ENCODE measurements around the gene SLC5A10. TPM values are rescaled to one million over a fixed set of nuclear protein-coding genes. Genes with fewer than 3 reads are reported as not detected.

Gene SLC5A10
- total and polyA plus RNA-seq, 9 donors = 0.05 to 0.38 (median 0.15) TPM; not detected in 5

DNA sequence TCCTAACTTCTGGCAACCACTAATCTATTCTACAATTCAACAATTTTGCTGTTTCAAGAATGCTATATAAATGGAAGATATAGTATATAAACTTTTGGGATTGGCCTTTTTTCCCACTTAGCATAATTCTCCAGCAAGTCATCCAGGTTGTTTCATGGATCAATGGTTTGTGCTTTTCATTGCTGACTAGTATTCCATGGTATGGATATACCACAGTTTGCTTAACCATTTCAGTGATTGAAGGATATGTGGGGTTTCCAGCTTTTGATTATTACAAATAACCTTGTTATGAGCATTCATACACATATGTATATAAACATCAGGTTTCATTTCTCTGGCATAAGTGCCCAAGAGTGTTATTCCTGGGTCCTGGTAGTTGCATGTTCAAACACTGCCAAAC lies 54.7 kb downstream of the SLC5A10 start:
- TF ChIP-seq, protein P1, sequence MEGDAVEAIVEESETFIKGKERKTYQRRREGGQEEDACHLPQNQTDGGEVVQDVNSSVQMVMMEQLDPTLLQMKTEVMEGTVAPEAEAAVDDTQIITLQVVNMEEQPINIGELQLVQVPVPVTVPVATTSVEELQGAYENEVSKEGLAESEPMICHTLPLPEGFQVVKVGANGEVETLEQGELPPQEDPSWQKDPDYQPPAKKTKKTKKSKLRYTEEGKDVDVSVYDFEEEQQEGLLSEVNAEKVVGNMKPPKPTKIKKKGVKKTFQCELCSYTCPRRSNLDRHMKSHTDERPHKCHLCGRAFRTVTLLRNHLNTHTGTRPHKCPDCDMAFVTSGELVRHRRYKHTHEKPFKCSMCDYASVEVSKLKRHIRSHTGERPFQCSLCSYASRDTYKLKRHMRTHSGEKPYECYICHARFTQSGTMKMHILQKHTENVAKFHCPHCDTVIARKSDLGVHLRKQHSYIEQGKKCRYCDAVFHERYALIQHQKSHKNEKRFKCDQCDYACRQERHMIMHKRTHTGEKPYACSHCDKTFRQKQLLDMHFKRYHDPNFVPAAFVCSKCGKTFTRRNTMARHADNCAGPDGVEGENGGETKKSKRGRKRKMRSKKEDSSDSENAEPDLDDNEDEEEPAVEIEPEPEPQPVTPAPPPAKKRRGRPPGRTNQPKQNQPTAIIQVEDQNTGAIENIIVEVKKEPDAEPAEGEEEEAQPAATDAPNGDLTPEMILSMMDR (IDR thresholded peaks at IDR 0.05) = no peak
- TF ChIP-seq POLR2A (IDR thresholded peaks at IDR 0.05) (no peak), EP300 (IDR thresholded peaks at IDR 0.05) (no peak)
- Histone ChIP-seq H3K9me3 (no peaks in the 10 kb centered on the region), H3K36me3 (no peaks in the 10 kb centered on the region), H3K27ac (no peak overlapping the region), H3K4me1 (ENCODE audit: insufficient read depth) (no peaks in the 10 kb centered on the region), H3K4me3 (no peak overlapping the region), H3K27me3 (no peaks in the 10 kb centered on the region)
- intact Hi-C loops (cut with DNase I) = no loop called here
- no peak for DNase-seq

DNA sequence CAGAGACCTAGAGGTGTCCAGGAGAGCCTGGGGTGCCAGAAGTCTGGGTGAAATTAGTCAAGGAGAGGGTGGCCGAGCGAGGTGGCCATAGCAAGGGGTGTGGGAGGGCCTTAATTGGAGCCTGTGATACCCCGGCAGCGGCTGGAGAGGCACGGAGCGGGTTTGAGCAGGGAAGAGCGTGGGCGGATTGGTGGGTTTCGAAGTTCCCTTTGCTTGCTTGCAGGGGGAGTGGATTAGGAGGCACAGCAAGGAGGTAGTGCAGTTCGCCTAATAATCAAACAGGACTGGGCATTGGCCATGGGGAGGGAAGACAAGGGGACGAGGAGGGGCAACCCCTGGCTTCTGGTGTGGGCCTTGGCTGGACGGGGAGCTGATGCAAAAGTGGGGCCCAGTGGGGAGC lies 58.0 kb downstream of the SLC5A10 start:
- Histone ChIP-seq H3K9me3 (no peaks in the 10 kb centered on the region), H3K27me3 (no peaks in the 10 kb centered on the region), H3K36me3 (no peaks in the 10 kb centered on the region), H3K4me3 (no peak overlapping the region), H3K27ac (no peak overlapping the region), H3K4me1 (ENCODE audit: insufficient read depth) (no peaks in the 10 kb centered on the region)
- no peak for DNase-seq
- intact Hi-C loops (cut with DNase I) = no loop called here
- TF ChIP-seq POLR2A (IDR thresholded peaks at IDR 0.05) (no peak), EP300 (IDR thresholded peaks at IDR 0.05) (no peak)
- TF ChIP-seq, protein P1 (IDR thresholded peaks at IDR 0.05) = no peak
- 89 to 94% (median 92%) methylated on average over 12 of the region's 12 CpGs for WGBS, 3 donors

DNA sequence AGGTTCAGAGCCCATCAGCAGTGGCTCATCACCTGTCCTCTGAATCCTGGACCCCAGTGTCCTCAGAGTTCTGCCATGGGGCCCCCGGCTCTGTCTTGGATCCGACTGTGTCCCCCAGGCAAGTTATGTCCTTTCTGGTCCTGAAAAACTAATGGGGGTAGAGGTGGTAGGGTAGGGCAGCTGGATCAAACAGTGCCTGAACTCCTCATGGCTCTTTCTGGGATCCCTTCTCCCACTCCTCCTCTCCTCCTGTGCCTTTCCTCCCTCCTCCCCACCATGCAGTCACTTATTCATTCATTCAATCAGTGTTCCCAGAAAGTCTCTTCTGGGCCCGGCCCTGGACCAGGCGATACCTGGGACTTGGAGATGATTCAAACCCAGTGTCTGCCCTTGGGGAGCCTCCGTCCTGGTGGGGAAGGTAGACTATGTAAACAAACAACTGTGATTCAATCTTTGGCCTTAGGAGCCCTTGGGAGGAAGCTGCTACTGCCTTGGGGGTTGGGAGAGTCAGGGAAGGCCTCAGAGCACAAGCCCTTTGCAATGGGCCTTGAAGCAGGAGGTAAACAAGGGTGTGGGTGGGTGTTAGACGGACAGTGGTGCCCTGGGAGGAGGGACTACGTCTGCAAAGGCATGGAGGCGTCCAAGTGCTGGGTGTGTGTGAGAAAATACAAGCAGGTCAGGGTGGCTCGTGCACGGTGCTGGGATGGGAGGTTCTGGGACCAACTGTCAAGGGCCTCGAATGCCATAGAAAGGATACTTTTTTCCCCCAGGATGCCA lies 59.0 kb downstream of the SLC5A10 start:
- Histone ChIP-seq H3K27me3 (no peaks in the 10 kb centered on the region), H3K4me3 (no peak overlapping the region), H3K36me3 (no peaks in the 10 kb centered on the region), H3K27ac (no peak overlapping the region), H3K4me1 (ENCODE audit: insufficient read depth) (no peaks in the 10 kb centered on the region), H3K9me3 (no peaks in the 10 kb centered on the region)
- DNase-seq = no peak
- 54 to 67% (median 65%) methylated on average over 11 of the region's 11 CpGs for WGBS, 3 donors
- no peak for TF ChIP-seq POLR2A (IDR thresholded peaks at IDR 0.05)
- no peak for TF ChIP-seq EP300 (IDR thresholded peaks at IDR 0.05)
- TF ChIP-seq, protein P1 (IDR thresholded peaks at IDR 0.05) = no peak
- intact Hi-C loops (cut with DNase I) = no loop called here

DNA sequence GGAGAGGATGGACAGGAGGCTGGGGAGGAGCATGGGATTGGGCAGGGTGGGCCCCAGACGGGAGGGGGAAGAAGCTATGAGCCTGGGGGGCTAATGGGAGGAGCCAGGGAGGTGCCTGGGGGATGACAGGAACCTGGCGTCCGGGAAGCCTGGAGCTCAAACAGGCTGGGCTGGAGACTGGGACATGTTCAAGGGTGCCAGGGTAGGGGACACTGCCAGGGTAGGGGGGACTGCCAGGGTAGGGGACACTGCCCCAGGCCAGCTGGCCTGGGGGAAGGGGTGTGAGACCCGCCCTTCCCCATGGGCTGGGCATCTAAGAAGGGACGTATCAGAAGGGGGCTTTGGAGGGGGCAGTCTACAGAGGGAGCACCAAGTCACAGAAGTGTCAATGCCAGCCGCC lies 59.6 kb downstream of the SLC5A10 start:
- intact Hi-C loops (cut with DNase I) = no loop called here
- no peak overlapping the region for H3K4me3 ChIP-seq
- H3K4me1 ChIP-seq (ENCODE audit: insufficient read depth) = no peaks in the 10 kb centered on the region
- H3K27ac ChIP-seq = no peak overlapping the region
- no peaks in the 10 kb centered on the region for H3K9me3 ChIP-seq
- no peaks in the 10 kb centered on the region for H3K36me3 ChIP-seq
- no peak for DNase-seq
- WGBS, 3 donors = 83 to 91% (median 85%) methylated on average over 6 of the region's 6 CpGs
- TF ChIP-seq, protein P1 (IDR thresholded peaks at IDR 0.05) = no peak
- TF ChIP-seq EP300 (IDR thresholded peaks at IDR 0.05) = no peak
- no peak for TF ChIP-seq POLR2A (IDR thresholded peaks at IDR 0.05)
- no peaks in the 10 kb centered on the region for H3K27me3 ChIP-seq

Measured in ovary (tissue), 9 donors.